ENCODE measurements around the gene THBS2.
"Not testable (repeated sequence)": the region's sequence is repeated elsewhere in the genome, so short reads cannot be mapped to it uniquely, and the experiment has no call there.

THBS2 gene

DNA sequence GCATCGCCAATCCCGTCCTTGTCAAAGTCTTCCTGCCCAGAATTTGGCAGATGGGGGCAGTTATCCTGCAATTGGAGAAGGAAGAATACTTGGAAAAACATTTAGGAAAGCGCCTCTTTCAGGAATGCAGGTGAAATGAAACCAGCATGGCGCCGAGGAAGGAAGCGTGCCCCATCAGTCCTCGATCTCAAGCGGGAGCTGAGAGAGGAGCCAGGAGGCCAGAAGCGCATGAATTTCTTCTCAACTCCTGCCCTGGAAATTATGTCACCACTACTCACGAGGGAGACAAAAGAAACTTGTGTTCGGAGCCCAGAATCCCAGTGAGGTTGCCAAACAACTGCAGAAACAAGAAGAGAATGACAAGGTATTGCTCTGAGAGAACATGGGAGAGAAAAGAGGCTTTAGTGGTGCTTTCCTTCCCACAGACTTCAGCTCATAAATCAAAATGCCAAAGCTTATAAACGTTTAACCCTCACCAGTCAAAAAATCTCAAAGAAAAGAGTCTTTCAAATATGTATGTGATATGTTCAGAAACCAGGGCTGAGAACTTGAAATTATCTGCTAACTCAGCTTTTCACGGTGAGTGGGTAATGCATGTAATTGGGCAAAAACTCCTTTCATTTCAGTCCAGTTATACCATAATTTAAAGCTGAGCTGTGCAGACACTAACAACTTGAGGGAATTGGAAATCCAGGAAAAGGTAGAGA is 23.9 kb downstream of the THBS2 start:
- no peak for DNase-seq

DNA sequence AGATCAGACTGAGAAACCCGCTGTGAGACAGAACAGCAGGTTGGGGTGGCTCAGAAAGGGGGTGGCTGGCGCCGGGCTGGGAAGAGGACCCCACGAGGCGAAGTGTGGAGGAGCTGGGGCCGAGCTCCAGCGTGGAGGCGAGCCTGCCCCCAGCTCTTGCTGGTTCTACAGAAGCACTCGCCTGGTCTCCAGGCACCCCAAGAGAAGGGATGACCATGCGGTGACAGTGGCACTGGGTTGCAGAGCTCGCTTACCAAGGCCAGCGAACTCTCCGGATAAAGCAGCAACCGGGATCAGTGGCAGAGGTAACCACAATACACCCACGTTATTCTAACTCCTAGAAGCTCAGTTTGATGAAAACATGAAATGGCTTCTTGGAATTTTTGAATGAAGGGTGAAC is 26.5 kb downstream of the THBS2 start:
- DNase-seq, result no peak

GRCh38 chr6:169225887-169226286 is 27.8 kb downstream of the THBS2 start:
- DNase-seq, result no peak

- DNase-seq, result no peak
Observed at GRCh38 chr6:169225131-169225576, 28.5 kb downstream of the THBS2 start.

- no peak for DNase-seq
Observed at GRCh38 chr6:169224716-169225115, 28.9 kb downstream of the THBS2 start.

- no peak for DNase-seq
Observed at GRCh38 chr6:169224185-169224695, 29.4 kb downstream of the THBS2 start.

- no peak for DNase-seq
Observed at GRCh38 chr6:169223006-169223405, 30.6 kb downstream of the THBS2 start.

DNA sequence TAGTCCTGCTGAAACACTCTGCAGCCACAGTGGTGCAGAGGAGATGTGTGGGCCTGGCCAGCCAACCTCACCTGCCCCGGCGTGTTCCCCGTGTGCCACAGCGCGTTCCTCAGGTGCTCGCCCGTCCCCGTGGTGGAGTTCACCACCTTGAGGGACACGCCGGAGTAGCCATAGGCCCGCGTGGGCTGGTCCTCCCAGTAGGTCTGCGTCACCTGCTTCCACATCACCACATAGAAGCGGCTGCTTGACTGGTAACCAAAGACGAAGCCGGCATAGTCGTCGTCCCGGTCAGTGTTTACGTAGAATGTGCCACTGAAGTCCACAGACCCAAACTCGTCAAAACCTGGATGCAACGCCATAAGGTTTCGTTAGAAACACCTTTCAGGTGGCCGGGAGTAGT is 31.5 kb downstream of the THBS2 start:
- DNase-seq, result no peak

DNA sequence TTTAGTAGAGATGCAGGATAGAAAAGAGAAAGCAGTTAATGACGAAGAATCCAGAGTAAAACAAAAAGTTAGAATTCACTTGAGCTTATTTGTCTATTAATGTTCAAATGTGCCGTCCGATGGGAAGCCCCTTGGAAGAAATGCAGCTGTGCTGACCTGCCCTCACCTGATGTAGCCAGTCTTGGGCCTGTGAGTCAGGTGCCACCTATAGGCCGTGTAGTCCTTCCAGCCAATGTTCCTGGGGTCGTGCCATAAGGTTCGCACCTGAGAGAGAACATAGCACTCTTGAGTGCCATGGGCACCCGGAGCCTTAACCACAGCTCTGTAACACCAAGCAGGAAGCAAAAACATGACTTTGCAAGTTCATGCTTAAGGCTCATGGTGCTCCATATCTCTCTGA is 32.4 kb downstream of the THBS2 start:
- no peak for DNase-seq

DNA sequence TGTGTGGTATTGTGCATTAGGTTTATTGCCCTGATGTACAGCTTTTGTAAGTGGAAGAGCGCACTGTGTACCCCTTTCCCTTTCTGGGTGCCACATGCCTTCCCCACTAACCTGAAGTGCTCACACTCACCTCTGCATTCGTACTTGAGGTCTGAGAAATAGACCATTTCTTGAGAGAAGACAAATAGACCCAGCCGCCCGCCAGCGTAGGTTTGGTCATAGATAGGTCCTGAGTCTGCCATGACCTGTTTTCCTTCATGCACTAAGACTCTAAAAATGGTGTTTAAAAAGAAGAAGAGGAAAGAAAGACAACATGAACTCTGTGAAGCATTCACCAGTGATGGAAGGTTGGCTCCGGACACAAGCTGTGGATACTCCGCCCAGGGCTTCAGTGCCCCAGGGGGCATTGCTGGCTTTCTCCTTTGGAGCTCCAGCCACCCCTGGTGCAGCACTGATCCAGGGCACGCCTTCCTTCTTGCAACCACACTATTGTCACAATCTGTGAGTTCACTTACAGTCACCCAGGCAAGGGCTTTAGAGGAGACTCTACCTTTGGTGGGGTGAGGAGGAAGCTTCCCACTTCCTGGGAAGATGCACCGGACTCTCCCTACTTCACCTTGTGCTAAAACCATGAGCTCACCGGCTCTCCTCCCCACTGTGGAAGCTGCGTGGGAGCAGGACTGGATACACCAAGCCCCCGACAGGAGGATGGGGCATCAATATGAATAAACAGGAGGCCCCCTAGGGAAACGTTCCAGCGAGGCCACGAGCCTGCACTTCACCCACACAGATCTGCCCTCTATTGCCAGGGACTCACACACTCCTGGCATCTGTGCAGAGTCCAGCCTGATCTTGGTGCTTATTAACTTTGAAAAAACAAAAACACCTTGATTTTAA is 33.3 kb downstream of the THBS2 start:
- DNase-seq, result no peak

GRCh38 chr6:169217972-169218371 is 35.7 kb downstream of the THBS2 start:
- DNase-seq, result no peak

DNA sequence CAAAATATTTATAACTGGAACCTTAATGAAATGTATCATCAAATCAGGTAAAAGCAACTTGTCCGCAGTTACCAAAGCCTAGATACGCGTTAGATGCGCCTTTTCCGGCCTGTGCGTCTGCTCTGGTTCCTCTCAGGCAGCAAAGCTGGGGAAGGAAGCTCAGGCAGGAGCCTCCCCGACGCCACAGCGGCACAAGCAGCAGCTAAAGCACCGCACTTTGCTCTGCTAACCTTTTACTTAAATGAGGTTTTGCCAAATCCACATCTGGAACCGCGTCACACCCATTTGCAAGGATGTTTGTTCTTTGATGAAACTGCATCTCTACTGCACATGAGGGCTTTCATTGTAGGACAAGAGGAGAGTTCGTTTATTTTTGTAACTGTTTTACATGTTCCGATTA is 36.8 kb downstream of the THBS2 start:
- DNase-seq, result no peak

DNA sequence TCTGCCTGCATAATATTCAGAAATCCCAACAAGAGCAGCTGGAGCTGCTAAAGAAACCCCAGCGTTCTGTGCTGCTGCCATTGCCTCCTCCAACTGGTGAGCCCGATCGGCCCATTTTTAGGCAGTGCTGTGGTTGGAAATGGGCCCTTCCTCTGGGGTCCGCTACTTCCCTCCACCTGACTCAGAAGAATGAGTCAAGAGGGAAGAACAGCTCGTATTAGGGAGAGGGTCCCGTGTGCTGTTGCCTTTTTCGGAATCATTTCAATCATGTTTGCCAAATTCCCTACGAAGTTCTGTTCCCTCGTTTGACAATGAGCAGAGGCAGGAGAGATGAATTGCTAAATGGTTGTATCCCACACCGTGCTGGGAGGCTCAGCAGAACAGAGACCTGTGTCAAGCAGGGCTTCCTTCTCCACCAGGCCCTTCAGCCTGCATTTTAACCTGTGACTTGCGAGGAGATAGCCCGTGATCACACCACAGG is 38.4 kb downstream of the THBS2 start:
- no peak for DNase-seq

DNA sequence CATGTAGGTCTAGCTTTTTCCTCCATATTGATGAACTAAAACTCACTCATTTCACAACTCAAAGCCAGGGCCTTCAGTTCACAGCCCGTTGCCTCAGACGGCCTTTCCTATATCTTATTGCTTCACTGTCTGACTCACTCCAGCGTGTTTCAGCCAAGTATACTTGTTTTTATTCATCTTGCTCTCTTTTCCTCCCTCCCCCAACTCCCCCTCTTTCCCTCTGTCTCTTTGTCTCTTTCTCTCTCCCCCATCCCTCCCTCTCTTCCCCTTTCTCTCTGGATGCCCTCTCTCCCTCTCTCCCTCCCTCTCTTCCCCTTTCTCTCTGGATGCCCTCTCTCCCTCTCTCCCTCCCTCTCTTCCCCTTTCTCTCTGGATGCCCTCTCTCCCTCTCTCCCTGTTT is 38.9 kb downstream of the THBS2 start:
- DNase-seq, result not testable (repeated sequence)

DNA sequence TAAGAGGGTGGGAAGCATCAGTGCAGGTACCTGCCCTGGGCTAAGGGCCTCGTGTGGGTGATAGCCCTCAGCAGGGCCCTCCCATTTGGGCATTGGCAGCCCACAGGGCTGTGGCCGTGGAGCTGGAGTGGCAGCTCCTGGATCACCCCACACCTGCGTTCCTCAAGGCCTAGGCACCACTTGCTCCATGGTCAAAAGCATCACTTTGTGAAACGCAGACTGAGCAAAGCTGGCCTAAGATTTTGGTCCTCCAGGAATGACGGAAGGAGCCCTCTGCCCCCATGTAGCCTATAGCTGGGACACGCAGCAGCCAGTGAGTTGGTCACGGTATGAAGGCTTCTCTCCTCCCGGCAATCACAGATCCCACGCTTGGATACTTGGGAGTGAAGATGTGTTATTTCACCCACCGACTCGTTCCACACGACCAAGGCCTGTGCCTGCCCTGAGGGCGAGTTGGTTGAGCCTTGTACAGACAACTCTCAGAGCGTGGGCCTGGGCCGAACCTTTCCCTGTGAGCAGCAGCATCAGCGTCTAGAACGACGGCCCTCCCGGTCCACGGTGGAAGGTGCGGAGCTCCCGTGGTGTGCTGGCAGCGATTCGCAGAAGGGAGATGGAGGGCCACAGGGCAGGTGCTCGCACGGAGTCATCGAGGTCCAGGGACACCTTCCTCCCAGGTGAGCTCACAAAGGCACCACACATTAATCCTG is 39.7 kb downstream of the THBS2 start:
- no peak for DNase-seq

DNA sequence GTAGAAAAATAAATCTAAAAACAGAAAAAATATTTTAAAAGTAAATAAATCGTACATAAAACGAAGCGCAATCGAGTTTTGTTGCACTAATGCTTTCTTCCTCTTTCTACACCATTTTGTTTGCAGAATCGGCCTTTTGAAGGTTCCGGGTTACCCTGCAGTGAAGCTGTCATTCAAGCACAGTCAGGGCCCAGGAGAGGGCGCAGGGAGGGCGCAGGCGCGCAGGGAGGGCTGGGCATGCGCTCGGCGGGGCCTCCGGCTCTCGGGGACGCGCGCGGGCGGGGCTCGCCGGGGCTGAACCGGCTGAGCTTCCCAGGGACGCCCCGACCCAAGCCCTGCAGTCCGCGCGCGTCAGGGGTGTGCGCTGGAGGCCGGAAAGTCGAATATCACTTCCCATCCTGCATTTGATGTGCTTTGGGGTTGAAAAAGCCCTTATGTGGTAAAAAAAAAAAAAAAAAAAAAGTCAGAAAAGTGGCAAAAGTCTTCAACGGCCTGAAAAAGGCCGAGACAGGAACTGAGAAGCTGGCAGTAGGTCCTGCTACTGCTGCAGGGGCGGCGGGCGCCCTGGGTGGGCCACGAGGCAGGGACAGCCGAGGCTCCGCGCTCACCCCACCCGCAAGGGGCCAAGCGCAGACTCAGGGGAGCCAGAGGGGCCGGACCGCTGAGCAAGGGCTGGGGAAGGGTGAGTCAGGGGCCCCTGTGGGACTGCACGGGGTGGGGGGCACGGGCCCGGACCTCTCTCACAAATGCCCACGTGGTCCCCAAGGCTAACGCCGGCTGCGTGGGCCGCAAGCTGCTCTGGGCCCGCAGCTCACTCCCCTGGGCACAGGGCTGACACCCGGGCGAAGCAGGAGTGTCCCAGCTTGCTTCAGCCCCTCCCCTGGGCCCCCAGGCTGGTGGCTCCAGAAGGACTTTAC is 40.5 kb downstream of the THBS2 start:
- peak; percentile 36 for DNase-seq

- no peak for DNase-seq
Observed at GRCh38 chr6:169212436-169212835, 41.2 kb downstream of the THBS2 start.

DNA sequence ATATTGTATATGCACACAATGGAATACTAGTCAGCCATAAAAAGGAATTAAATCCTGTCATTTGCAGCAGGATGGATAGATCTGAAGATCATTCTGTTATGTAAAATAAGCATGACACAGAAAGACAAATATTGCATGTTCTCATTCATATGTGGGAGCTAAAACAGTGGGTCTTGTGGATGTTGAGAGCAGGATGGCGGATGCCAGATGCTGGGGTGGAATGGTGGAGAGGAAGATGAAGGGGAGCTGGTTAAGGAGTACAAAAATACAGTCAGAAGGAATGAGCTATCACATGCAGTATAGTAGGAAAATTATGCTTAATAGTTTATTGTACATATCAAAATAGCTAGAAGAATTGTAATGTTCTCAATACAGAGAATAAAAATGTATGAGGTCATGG is 41.8 kb downstream of the THBS2 start:
- no peak for DNase-seq

DNA sequence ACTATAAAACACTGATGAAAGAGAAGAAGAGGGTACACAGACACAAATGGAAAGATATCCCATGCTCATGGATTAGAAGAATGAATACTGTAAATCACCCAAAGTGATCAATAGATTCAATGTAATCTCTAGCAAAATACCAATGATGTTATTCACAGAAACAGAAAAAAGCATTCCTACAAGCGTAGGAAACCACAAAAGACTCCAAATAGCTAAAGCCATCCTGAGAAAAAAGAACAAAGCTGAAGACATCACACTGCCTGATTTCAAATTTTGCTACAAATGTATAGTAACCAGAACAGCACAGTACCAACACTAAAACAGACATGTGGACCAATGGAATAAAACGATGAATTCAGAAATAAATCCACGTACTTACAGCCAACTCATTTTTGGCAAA is 43.0 kb downstream of the THBS2 start:
- DNase-seq, result no peak

- DNase-seq, result no peak
Observed at GRCh38 chr6:169208011-169208410, 45.6 kb downstream of the THBS2 start.

DNA sequence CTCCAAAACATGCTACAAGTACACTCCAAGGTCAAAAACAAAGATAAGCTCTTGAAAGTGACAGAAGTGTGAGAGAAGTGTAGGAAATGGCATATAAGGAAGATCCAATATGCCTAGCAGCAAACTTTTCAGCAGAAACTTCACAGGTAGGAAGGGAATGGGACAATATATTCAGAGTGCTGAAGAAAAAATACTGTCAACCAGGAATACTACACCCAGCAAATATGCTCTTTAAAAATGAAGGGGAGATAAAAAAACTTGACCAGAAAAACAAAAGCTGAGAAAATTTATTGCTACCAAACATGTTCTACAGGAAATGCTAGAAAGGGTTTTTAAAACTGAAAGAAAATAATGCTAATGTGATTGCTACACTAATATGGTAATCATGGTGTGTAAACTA is 46.2 kb downstream of the THBS2 start:
- DNase-seq, result no peak

Measured in GF-D8 (cell line).